Neural progenitor cell (in vitro differentiated cells): ENCODE data around the gene WDR1. TPM values are rescaled to one million over a fixed set of nuclear protein-coding genes. Genes with fewer than 3 reads are reported as not detected.

ENCODE experiments used
- DNase-seq: peaks from one replicate; pipeline ENCODE4 v3.0.0-alpha.2; 2016; ENCODE audit warnings: low spot score
- H2AFZ ChIP-seq: fragments of 200-600 bp; sonication (generic); replicated peaks from 2 replicates; pipeline ENCODE4 v1.6.1; 2016; ENCODE audit warnings: antibody characterized with exemption
- H3F3A ChIP-seq: fragments of 200-600 bp; sonication (generic); 2 replicates; pipeline ENCODE4 v1.6.1; 2016; ENCODE audit warnings: antibody characterized with exemption, low read depth
- H3K27ac ChIP-seq: fragments of 200-600 bp; sonication (generic); 2 replicates; pipeline ENCODE4 v1.5.1; 2016; ENCODE audit warnings: mild to moderate bottlenecking
- H3K27me3 ChIP-seq: fragments of 200-600 bp; sonication (generic); 2 replicates; pipeline ENCODE4 v1.6.1; 2016; ENCODE audit warnings: mild to moderate bottlenecking, moderate library complexity
- H3K36me3 ChIP-seq: fragments of 200-600 bp; sonication (generic); 2 replicates; pipeline ENCODE4 v1.5.1; 2016
- H3K4me1 ChIP-seq: fragments of 200-600 bp; sonication (generic); 2 replicates; pipeline ENCODE4 v1.6.1; 2016; ENCODE audit warnings: mixed run types
- H3K4me2 ChIP-seq: fragments of 200-600 bp; sonication (generic); 2 replicates; pipeline ENCODE4 v1.6.1; 2016
- H3K4me3 ChIP-seq: fragments of 200-600 bp; sonication (generic); 2 replicates; pipeline ENCODE4 v1.5.1; 2016
- H3K79me2 ChIP-seq: fragments of 200-600 bp; sonication (generic); 2 replicates; pipeline ENCODE4 v1.6.1; 2016; ENCODE audit warnings: low read depth
- H3K9ac ChIP-seq: fragments of 200-600 bp; sonication (generic); 2 replicates; pipeline ENCODE4 v1.6.1; 2016
- H3K9me3 ChIP-seq: fragments of 200-600 bp; sonication (generic); 2 replicates; pipeline ENCODE4 v1.5.1; 2016; ENCODE audit warnings: low read depth
- H4K20me1 ChIP-seq: fragments of 200-600 bp; sonication (generic); 2 replicates; pipeline ENCODE4 v1.6.1; 2016; ENCODE audit warnings: low read depth
- H3K27ac Mint-ChIP-seq: 3 replicates; pipeline ENCODE4 v1.8.0; 2021; ENCODE audit warnings: mixed read lengths
- H3K27me3 Mint-ChIP-seq: 2 replicates; pipeline ENCODE4 v1.8.0; 2022; ENCODE audit warnings: low read depth, mild to moderate bottlenecking, inconsistent platforms, moderate library complexity, mixed read lengths; ENCODE audit not compliant: insufficient read depth
- H3K36me3 Mint-ChIP-seq: 3 replicates; pipeline ENCODE4 v1.8.0; 2021; ENCODE audit warnings: mixed read lengths
- H3K4me1 Mint-ChIP-seq: 3 replicates; pipeline ENCODE4 v1.8.0; 2021; ENCODE audit warnings: mixed read lengths
- H3K4me3 Mint-ChIP-seq: 3 replicates; pipeline ENCODE4 v1.8.0; 2021; ENCODE audit warnings: mild to moderate bottlenecking, moderate library complexity, mixed read lengths
- H3K9me3 Mint-ChIP-seq: 3 replicates; pipeline ENCODE4 v1.8.0; 2020; ENCODE audit warnings: mixed read lengths
- CTCF ChIP-seq: fragments of 200-600 bp; sonication (generic); IDR thresholded peaks from 2 replicates; pipeline ENCODE4 v1.5.1; 2017; ENCODE audit warnings: antibody characterized with exemption, mild to moderate bottlenecking
- EZH2 ChIP-seq: fragments of 200-600 bp; sonication (generic); IDR thresholded peaks from 2 replicates; pipeline ENCODE4 v1.6.1; 2017; ENCODE audit warnings: antibody characterized with exemption, mild to moderate bottlenecking, moderate library complexity
- EZH2phosphoT487 ChIP-seq: fragments of 200-600 bp; sonication (generic); IDR thresholded peaks from 2 replicates; pipeline ENCODE4 v1.6.1; 2017; ENCODE audit warnings: antibody characterized with exemption
- total RNA-seq: library from RNA; depleted of rRNA; stranded (reverse); fragments of >200 nt; gene quantifications from 2 replicates; pipeline ENCODE4 v1.2.3, GENCODE V29; 2015; ENCODE audit warnings: low replicate concordance

Gene WDR1
- total RNA-seq, 1 donor from 2014 or later = 83.1 TPM

GRCh38 chr4:10078481-10079233, 37.9 kb downstream of the WDR1 start:
- H3K4me1 ChIP-seq = no peaks in the 10 kb centered on the region
- no peaks in the 10 kb centered on the region for H3K79me2 ChIP-seq
- no peak overlapping the region for H3K4me2 ChIP-seq
- Mint-ChIP-seq H3K27me3 (peaks cover 2% of the 10 kb centered on the region), H3K36me3 (peaks cover 26% of the 10 kb centered on the region), H3K27ac (no peak overlapping the region), H3K4me3 (no peak overlapping the region), H3K4me1 (peaks cover 4% of the 10 kb centered on the region), H3K9me3 (no peaks in the 10 kb centered on the region)
- H3K36me3 ChIP-seq = no peaks in the 10 kb centered on the region
- DNase-seq = no peak
- H3K9me3 ChIP-seq = no peaks in the 10 kb centered on the region
- H2AFZ ChIP-seq = no peak overlapping the region
- H3K4me3 ChIP-seq = no peak overlapping the region
- TF ChIP-seq EZH2phosphoT487 (no peak), EZH2 (no peak), CTCF (no peak)
- H3K9ac ChIP-seq = no peak overlapping the region
- H3K27ac ChIP-seq = no peak overlapping the region
- H3F3A ChIP-seq = no peaks in the 10 kb centered on the region
- peaks cover 10% of the 10 kb centered on the region for H4K20me1 ChIP-seq
- no peaks in the 10 kb centered on the region for H3K27me3 ChIP-seq

- H3K9ac ChIP-seq = no peak overlapping the region
- Mint-ChIP-seq H3K36me3 (peaks cover 31% of the 10 kb centered on the region), H3K4me1 (peaks cover 4% of the 10 kb centered on the region), H3K9me3 (no peaks in the 10 kb centered on the region), H3K27me3 (peaks cover 2% of the 10 kb centered on the region), H3K27ac (no peak overlapping the region), H3K4me3 (no peak overlapping the region)
- no peaks in the 10 kb centered on the region for H3K9me3 ChIP-seq
- H3K4me3 ChIP-seq = no peak overlapping the region
- no peaks in the 10 kb centered on the region for H3K4me1 ChIP-seq
- H3F3A ChIP-seq = no peaks in the 10 kb centered on the region
- DNase-seq = no peak
- H4K20me1 ChIP-seq = peaks cover 10% of the 10 kb centered on the region
- no peak for TF ChIP-seq EZH2phosphoT487
- TF ChIP-seq EZH2 = no peak
- no peak for TF ChIP-seq CTCF
- H3K4me2 ChIP-seq = no peak overlapping the region
- H3K79me2 ChIP-seq = no peaks in the 10 kb centered on the region
- H3K36me3 ChIP-seq = no peaks in the 10 kb centered on the region
- H3K27ac ChIP-seq = no peak overlapping the region
- H3K27me3 ChIP-seq = no peaks in the 10 kb centered on the region
- no peak overlapping the region for H2AFZ ChIP-seq
These were observed 38.9 kb downstream of the WDR1 start for GRCh38 chr4:10077483-10078335.

GRCh38 chr4:10077076-10077475, 39.5 kb downstream of the WDR1 start:
- no peaks in the 10 kb centered on the region for H3K27me3 ChIP-seq
- Mint-ChIP-seq H3K27me3 (peaks cover 2% of the 10 kb centered on the region), H3K4me1 (peaks cover 4% of the 10 kb centered on the region), H3K27ac (no peak overlapping the region), H3K9me3 (no peaks in the 10 kb centered on the region), H3K36me3 (peaks cover 33% of the 10 kb centered on the region), H3K4me3 (no peak overlapping the region)
- H3K79me2 ChIP-seq = no peaks in the 10 kb centered on the region
- no peak overlapping the region for H3K27ac ChIP-seq
- peaks cover 9% of the 10 kb centered on the region for H4K20me1 ChIP-seq
- H3K9ac ChIP-seq = no peak overlapping the region
- H3K4me2 ChIP-seq = no peak overlapping the region
- H3K4me3 ChIP-seq = no peak overlapping the region
- DNase-seq = no peak
- TF ChIP-seq EZH2 (no peak), CTCF (no peak), EZH2phosphoT487 (no peak)
- no peaks in the 10 kb centered on the region for H3K36me3 ChIP-seq
- no peaks in the 10 kb centered on the region for H3K9me3 ChIP-seq
- no peak overlapping the region for H2AFZ ChIP-seq
- no peaks in the 10 kb centered on the region for H3F3A ChIP-seq
- no peaks in the 10 kb centered on the region for H3K4me1 ChIP-seq
